ENCODE data around the gene ADAMTS10.

GRCh38 chr19:8531470-8531869 lies 79.0 kb downstream of the ADAMTS10 start:
- TF ChIP-seq CTCF (IDR thresholded peaks at IDR 0.05) (no peak), POLR2A (IDR thresholded peaks at IDR 0.05) (no peak)

Data from right lobe of liver (tissue), 4 donors.